Mesodermal cell (in vitro differentiated cells): Measurements from ENCODE around the gene HOATZ.

Experiments used
- H3K27ac ChIP-seq: 2 replicates; pipeline ENCODE4 v1.7.0; 2013; ENCODE audit warnings: mild to moderate bottlenecking, low read depth, low read length, moderate library complexity; ENCODE audit not compliant: severe bottlenecking
- H3K36me3 ChIP-seq: 2 replicates; pipeline ENCODE4 v1.7.1; 2013; ENCODE audit warnings: mild to moderate bottlenecking, low read length, moderate library complexity; ENCODE audit not compliant: control insufficient read depth, insufficient read depth
- H3K4me1 ChIP-seq: one replicate; pipeline ENCODE4 v1.7.1; 2013; ENCODE audit warnings: mild to moderate bottlenecking, low read length; ENCODE audit not compliant: insufficient read depth, control insufficient read depth, poor library complexity, severe bottlenecking
- H3K4me3 ChIP-seq: 2 replicates; pipeline ENCODE4 v1.7.0; 2013; ENCODE audit warnings: low read length, control low read depth, mild to moderate bottlenecking; ENCODE audit not compliant: insufficient read depth, poor library complexity, severe bottlenecking; ENCODE audit errors: extremely low read depth
- H3K9me3 ChIP-seq: 2 replicates; pipeline ENCODE4 v1.7.1; 2013; ENCODE audit warnings: mild to moderate bottlenecking, low read length, moderate library complexity; ENCODE audit not compliant: control insufficient read depth
- WGBS, 2 experiments: methylation state at CpG; one replicate each; pipeline ENCODE4 v1.1.5; 2013; ENCODE audit warnings: missing lambda C conversion rate in 2 of 2; ENCODE audit not compliant: insufficient coverage in 2 of 2; 5-methylcytosine and 5-hydroxymethylcytosine counted together

HOATZ gene

DNA sequence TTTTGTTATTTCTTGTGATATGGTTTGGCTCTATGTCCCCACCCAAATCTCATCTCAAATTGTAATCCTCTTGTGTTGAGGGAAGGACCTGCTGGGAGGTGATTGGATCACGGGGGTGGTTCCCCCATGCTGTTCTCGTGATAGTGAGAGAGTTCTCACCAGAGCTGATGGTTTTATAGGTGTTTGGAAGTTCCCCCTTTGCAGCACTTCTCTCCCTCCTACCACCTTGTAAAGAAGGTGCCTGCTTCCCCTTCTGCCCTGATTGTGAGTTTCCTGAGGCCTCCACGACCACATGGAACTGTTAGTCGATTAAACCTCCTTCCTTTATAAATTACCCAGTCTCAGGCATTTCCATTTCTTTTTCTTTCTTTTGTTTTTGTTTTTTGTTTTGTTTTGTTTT, 63.2 kb downstream of the HOATZ start:
- H3K4me1 ChIP-seq = no peaks in the 10 kb centered on the region
- H3K36me3 ChIP-seq = no peaks in the 10 kb centered on the region
- WGBS, 2 experiments = 75 to 80% methylated on average over 1 of the region's 4 CpGs
- no peak overlapping the region for H3K27ac ChIP-seq
- no peak overlapping the region for H3K4me3 ChIP-seq
- no peaks in the 10 kb centered on the region for H3K9me3 ChIP-seq

DNA sequence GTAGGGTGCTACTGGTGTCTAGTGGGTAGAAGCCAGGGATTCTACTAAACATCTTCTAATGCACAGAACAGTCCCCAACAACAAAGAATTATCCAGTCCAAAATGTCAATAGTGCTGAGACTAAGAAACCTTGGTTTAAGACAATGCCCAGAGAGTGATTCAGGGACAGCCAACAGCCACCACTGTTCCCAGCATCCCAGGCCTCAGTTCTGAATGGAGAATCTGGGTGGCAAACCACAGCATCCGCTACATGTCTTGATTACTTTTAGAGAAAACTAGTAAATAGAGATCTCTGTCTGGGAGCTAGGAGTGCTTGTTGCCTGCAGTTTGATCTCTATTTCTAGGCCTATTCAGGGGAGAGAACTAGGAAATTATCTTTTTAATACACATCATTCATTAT, 66.8 kb downstream of the HOATZ start:
- H3K27ac ChIP-seq = no peak overlapping the region
- no peaks in the 10 kb centered on the region for H3K4me1 ChIP-seq
- no peak overlapping the region for H3K4me3 ChIP-seq
- H3K9me3 ChIP-seq = no peaks in the 10 kb centered on the region
- 100% methylated on average over 1 of the region's 1 CpG; no CpG with 5 or more reads in 1 of the 2 experiments for WGBS, 2 experiments
- no peaks in the 10 kb centered on the region for H3K36me3 ChIP-seq

- peak overlapping the region; percentile 30 for H3K27ac ChIP-seq
- H3K4me1 ChIP-seq = no peaks in the 10 kb centered on the region
- H3K36me3 ChIP-seq = no peaks in the 10 kb centered on the region
- H3K9me3 ChIP-seq = no peaks in the 10 kb centered on the region
- no peak overlapping the region for H3K4me3 ChIP-seq
Measured at GRCh38 chr11:111582163-111582562, 67.6 kb downstream of the HOATZ start.

DNA sequence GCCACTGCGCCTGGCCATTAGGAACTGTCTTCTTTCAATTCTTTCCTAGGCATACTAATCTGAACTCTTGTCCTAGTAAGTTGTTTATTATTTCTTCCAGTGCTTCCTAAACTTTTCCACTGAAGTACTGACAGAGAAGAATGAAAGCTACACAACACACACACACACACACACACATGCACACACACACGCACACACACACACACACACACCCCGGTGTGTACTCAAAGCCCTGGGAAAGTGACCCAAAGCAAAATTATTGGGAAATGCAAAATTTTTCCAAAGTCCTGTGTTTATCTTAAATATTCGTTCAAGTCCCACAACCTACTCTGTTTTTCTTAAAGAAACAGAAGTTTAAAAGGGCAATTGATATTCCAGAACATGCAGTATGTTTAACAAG, 68.3 kb downstream of the HOATZ start:
- Histone ChIP-seq H3K27ac (no peak overlapping the region), H3K4me1 (no peaks in the 10 kb centered on the region)
- 100% methylated on average over 1 of the region's 4 CpGs; no CpG with 5 or more reads in 1 of the 2 experiments for WGBS, 2 experiments

GRCh38 chr11:111585371-111585770, 70.8 kb downstream of the HOATZ start:
- Histone ChIP-seq H3K4me1 (no peaks in the 10 kb centered on the region), H3K36me3 (no peaks in the 10 kb centered on the region), H3K4me3 (no peak overlapping the region), H3K9me3 (no peaks in the 10 kb centered on the region), H3K27ac (no peak overlapping the region)
- 75 to 88% methylated on average over 1 of the region's 2 CpGs for WGBS, 2 experiments

More for the DNA sequence above, 68.3 kb downstream of the HOATZ start:
- Histone ChIP-seq H3K36me3 (no peaks in the 10 kb centered on the region), H3K4me3 (no peak overlapping the region), H3K9me3 (no peaks in the 10 kb centered on the region)

DNA sequence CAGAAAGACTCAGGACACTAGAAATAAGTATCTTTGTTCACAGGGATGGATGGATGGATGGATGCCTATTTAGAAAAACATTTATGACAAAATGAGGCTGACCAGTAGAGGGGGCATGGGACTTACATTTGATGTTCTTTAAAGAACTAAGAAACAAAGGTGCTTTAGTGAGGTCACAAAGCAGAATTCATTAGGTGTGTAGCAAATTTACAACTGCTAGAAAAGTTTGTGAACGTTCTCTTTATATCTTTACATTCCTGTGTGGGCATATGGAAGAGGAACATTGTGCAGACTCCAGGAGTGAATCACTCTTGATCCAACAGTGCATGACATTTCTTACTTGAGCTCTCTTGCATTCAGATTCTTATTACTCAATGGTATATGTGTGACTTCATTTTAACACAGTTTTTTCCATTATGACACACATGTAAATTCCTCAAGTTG, 71.8 kb downstream of the HOATZ start:
- no CpG with 5 or more reads among the region's 1 CpG for WGBS, 2 experiments
- H3K4me1 ChIP-seq = no peaks in the 10 kb centered on the region
- no peaks in the 10 kb centered on the region for H3K9me3 ChIP-seq
- H3K4me3 ChIP-seq = no peak overlapping the region
- H3K27ac ChIP-seq = no peak overlapping the region
- no peaks in the 10 kb centered on the region for H3K36me3 ChIP-seq
